H4 (cell line): Measurements from ENCODE around the gene CNTN4. TPM values are rescaled to one million over a fixed set of nuclear protein-coding genes. Genes with fewer than 3 reads are reported as not detected.
"Not testable (repeated sequence)": the region's sequence is repeated elsewhere in the genome, so short reads cannot be mapped to it uniquely, and the experiment has no call there.

Experiments
- DNase-seq: peaks from one replicate; pipeline ENCODE4 v3.0.0-alpha.2; 2015; ENCODE audit warnings: low spot score
- total RNA-seq: library from RNA; depleted of rRNA; stranded (reverse); fragments of >200 nt; shearing (Covaris generic); gene quantifications from 2 replicates; pipeline ENCODE4 v1.2.3, GENCODE V29; 2014

Gene CNTN4
- total RNA-seq, 1 experiment from 2014 or later, result 2.3 TPM

- DNase-seq, result no peak
Observed at GRCh38 chr3:2512881-2513280, 414.2 kb downstream of the CNTN4 start.

DNA sequence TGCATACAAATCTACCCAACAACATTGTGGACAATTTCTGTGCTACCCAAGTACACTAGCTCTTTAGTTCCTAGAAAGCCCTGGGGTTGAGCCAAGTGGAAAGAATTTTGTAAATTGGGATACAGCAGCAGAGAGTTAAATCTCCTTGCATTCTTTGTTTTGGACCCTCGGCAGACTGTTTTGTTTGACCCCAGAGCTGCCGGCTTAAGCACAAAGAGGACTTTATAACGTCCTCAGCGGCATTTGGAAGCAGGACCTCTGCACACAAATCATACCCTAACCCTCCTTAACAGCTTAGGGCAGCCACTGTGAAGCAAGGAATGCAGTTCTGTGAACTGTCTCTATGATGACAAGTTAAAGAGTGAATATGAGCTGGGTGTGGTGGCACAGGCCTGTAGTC is 415.3 kb downstream of the CNTN4 start:
- no peak for DNase-seq

GRCh38 chr3:2516762-2517441 is 418.2 kb downstream of the CNTN4 start:
- peak; percentile 45 for DNase-seq

- peak; percentile 47 for DNase-seq
Observed at GRCh38 chr3:2517500-2518172, 419.0 kb downstream of the CNTN4 start.

DNA sequence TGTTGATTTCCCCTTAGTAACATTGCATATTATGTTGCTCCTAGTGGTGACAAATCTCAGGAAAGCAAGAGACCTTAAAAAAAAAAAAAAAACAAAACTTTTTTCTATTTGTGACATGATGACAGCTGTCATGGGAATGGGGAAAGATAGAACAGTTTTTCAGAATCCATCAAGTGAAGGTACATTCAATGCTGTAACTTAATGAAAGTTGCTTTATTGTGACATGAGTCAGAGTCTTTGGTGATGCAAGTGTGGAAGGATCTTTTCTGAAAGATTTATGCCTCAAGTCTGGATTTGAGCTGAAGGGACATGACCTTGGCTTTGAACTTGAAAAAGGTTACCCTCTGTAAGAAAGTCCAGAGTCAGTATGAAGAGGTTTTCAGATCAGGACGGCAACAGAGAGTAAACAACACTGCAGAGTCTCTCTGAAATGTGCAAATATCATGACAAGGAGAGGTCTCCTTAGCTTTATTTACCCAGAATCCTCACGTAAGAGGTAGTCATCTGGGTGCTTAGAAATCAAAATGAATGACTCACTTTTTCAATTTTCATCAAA is 424.7 kb downstream of the CNTN4 start:
- no peak for DNase-seq

DNA sequence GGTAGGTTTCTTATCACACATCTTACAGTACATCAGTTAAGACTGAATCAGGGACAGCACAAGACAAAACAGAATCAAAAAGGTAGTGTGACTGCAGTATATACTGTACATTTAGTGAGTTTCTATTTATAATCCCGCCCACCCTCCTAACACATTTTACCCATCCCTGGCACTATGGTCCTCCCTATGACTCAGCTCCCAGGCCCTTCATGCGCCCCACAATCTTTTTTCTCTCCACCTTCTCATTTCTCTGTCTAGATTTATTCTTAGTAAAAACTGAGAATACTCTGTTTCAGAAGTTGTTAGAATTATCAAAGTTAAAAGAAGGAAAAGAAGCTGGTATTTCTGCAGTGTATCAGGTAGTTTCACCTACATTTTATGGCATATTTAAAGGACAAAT is 427.3 kb downstream of the CNTN4 start:
- no peak for DNase-seq

DNA sequence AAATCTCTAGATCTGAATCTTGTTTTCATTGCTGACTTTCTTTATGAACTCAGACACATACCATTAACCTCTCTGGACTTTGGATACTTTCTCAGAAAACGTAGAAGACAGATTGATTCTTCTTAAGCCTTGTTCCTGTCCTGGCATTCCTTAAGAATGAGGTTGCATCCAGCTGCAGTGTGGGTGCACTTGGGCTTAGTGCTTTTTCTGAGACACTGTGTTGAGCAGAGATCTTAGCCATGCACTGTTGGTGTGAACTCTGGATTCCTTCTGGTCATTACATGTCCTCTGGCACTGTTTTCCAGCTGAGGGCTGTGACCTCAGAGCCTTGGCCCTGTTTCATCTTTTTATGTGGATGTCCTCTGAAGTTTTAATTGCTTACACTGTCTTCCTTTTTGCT is 428.3 kb downstream of the CNTN4 start:
- peak; percentile 18 for DNase-seq

DNA sequence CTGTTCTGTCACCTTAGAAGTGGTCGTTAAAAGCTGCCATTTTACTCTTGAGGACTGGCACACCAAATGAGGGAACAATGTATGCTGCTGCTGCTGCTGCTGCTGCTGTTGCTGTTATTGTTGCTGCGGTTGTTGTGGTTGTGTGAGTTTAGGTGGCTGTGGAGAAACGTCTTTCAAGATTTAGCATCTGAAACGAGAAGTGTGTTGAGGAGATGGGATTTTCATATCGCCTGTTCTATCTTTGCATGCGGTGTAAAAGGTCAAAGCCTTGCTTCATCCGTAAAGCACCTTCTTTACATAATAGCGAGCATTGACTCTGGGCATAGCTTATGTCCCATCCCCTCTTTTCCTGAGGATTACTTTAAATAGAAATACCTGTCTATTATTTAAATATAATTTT is 428.7 kb downstream of the CNTN4 start:
- not testable (repeated sequence) for DNase-seq

DNA sequence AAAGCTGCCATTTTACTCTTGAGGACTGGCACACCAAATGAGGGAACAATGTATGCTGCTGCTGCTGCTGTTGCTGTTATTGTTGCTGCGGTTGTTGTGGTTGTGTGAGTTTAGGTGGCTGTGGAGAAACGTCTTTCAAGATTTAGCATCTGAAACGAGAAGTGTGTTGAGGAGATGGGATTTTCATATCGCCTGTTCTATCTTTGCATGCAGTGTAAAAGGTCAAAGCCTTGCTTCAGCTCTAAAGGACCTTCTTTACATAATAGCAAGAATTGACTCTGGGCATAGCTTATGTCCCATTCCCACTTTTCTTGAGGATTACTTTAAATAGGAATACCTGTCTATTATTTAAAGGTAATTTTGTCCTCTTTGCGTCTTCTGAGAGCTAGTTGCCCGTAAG is 436.1 kb downstream of the CNTN4 start:
- DNase-seq, result not testable (repeated sequence)

- no peak for DNase-seq
Observed at GRCh38 chr3:2535206-2535605, 436.5 kb downstream of the CNTN4 start.

DNA sequence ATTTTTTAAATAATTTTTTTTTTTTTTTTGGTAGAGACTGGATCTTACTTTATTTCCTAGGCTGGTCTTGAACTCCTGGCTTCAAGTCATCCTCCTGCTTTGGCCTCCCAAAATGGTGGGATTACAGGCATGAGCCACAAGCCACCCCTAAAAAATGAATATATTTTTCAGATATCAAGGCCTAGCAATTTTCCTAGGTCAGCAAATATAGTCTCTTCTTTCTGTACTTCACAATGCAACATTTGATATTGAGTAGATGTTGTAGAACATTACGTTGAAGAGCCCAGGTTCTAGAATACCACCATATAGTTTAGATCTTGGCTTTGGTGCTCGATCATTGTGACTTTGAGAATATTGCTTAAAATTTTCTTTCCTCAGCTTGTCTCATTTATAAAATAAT is 437.9 kb downstream of the CNTN4 start:
- no peak for DNase-seq

DNA sequence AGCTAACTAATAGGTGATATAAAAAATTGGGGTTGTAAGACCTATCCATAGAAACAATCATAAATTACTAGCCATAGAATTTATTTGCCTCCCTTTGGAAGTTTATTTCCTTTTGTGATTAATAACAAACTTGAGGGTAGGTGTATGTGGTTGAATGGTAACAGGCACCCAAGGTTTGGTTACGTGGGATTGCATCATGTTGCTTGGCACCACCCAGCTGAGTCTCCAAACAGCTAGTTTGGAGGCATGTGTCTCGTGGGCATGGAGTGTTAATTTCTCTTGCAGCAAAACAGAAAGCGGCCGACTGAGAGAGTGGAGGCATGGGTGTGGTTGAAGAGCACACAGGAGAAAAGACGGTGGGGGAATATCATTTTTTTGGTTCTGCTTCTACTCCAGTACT is 441.4 kb downstream of the CNTN4 start:
- DNase-seq, result peak; percentile 50

DNA sequence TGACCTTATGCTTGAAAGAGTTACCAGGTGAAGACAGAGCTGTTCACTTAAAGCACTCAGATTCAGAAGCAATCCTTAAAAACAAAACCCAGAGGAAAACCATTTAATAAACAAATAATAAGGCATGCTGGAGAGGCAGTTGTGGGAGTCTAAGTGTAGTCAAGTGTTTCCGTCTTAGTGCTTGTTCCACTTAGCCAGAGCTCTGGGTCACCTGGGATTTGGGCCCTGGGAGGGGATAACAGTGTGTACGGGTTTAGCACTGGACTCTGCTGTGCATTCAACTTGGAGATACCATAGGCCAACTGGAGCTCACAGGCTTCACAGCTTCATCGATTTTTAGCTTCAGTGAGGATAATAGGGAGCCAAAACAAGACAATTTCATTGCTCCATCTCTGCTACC is 444.6 kb downstream of the CNTN4 start:
- no peak for DNase-seq

DNA sequence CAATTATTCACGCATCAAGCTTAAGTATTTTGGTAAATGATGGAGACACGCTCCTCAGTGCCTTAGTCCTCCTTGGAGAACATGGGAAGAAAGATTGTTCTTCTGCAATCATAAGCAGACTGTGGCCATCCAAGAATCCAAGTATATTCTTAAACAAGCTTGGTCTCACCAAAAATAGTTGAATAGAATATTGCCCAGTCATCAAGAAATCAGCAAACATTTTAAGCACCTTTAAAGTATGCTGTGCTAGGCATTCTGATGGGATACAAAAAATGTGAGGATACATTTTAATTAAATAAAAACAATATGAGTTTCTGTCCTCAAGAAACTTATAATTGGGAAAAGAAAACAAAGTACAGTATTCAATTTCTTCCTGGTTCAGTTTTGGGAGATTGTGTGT is 445.5 kb downstream of the CNTN4 start:
- no peak for DNase-seq

DNA sequence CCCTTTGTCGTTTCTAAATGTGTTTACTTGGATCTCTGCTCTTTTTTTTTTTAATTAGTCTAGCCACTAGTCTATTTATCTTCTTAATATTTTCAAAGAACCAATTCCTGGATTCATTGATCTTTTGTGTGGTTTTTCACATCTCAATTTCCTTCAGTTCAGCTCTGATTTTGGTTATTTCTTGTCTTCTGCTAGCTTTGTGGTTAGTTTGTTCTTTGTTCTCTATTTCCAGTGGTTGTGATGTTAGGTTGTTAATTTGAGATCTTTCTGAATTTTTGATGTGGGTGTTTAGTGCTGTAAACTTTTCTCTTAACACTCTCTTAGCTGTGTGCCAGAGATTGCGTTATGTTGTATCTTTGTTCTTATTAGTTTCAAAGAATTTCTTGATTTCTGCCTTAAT is 446.1 kb downstream of the CNTN4 start:
- DNase-seq, result no peak

DNA sequence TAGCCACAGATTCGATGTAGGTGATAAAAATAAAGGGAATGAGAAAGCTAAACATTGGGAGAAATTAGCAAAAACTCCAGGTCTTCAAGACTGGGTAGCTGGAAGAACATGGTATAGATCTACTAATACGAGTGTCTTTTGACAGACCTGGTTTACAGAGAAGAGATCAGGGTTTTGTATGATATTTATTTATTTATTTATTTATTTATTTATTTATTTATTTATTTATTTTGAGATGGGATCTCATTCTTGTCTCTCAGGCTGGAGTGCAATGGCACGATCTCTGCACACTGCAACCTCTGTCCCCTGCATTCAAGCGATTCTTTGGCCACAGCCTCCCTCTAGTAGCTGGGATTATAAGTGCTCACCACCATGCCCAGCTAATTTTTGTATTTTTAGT is 448.4 kb downstream of the CNTN4 start:
- no peak for DNase-seq

GRCh38 chr3:2554656-2555055 is 456.0 kb downstream of the CNTN4 start:
- no peak for DNase-seq

DNA sequence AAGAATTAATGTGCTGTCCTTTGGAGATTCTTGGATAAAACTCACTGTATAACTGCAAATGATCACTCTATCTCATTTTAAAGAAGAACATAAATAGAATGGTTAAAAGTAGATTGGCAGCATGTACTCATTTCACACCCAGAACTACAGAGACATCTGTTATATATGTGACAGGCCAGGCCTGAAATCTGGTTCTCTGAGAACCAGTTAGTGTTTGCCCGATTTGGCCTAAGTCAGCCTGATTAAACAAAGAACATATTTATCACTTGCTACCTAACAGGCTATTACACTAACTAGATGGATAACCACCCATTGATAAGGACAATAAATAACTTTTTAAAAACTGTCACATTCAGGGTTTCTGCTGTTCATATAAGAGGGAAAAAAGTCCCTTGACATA is 460.1 kb downstream of the CNTN4 start:
- no peak for DNase-seq

DNA sequence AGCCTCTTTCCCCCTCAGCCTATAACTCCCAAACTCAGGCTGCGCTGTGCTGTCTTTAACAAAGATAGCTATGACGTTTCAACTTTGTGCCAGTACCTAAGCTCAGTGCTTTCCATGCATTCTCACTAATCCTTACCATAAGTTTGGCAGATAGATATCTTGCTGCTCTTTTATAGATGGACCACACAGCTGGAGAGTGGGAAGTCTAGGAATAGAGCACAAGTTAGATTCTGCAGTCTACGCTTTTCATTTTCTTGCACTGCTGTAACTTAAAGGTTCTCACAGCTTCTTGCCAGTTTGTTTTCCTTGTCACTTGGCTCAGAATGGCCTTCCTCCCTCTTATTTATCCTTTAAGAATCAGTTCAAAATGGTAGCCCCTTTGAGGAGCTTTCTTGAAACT is 468.8 kb downstream of the CNTN4 start:
- DNase-seq, result no peak

DNA sequence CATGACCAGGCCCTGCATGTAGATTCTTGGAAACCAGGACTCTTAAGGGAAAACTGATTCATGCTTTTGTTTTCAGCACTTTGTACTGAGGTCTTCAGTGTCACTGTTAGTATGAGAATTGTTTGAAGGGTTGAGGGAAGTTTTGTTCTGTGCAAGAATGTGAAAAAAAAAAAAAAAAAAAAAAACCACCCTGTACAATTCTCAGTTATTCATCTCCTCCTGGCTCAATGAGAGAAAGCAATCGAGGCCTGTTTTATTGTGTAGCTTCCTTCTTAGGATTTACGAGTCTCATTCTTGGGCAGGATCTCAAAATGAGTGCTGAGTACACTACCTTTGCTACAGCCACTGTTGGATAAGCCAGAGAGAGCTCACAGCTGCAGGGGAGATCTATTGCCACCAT is 469.5 kb downstream of the CNTN4 start:
- DNase-seq, result no peak

DNA sequence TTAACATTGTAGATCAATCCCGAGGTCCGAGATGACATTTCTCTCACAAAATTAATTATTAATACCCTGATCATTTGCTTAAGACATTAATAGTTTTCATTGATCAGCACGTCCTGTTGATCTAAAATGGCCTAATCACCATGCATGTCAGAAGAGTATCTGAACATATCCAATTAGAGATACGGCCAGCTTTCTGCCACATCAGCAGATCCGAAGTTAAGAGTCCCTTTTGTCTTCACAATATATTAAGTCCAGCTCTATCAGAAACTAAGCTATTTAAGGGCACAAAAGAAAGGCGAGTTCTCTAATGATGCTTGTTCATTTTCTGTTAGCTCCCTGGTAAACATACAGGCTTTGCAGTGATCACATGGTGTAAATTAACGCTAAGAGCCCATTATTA is 470.3 kb downstream of the CNTN4 start:
- DNase-seq, result no peak

- no peak for DNase-seq
Observed at GRCh38 chr3:2577571-2577970, 478.9 kb downstream of the CNTN4 start.

- no peak for DNase-seq
Observed at GRCh38 chr3:2578560-2578959, 479.9 kb downstream of the CNTN4 start.

GRCh38 chr3:2579206-2579605 is 480.5 kb downstream of the CNTN4 start:
- no peak for DNase-seq
